ENCODE measurements around the gene NDUFB5. TPM values are rescaled to one million over a fixed set of nuclear protein-coding genes. Genes with fewer than 3 reads are reported as not detected.

The NDUFB5 gene
- total and polyA plus RNA-seq, 2 donors (not counting 1 experiment from before 2014, with no cell fraction given) = 16.1 to 52.9 TPM

GRCh38 chr3:179671309-179671708, 66.7 kb downstream of the NDUFB5 start:
- ChIA-PET POLR2A (no interaction called here), CTCF (no interaction called here)
- H3K27ac Mint-ChIP-seq = no peak overlapping the region
- no peaks in the 10 kb centered on the region for H3K4me1 Mint-ChIP-seq
- no peak for TF ChIP-seq EZH2 (IDR thresholded peaks at IDR 0.05; ENCODE audit: borderline replicate concordance, insufficient read depth, low read depth, low read length, poor library complexity, severe bottlenecking)
- TF ChIP-seq CTCF (IDR thresholded peaks at IDR 0.05) = no peak
- H3K27me3 Mint-ChIP-seq = no peaks in the 10 kb centered on the region
- Histone ChIP-seq H4K20me1 (ENCODE audit: control insufficient read depth, insufficient read depth, low read length, poor library complexity, severe bottlenecking) (no peaks in the 10 kb centered on the region), H3K27me3 (replicated peaks in 1 of 4; ENCODE audit: control extremely low read depth in 1 of 4, control insufficient read depth in 3 of 4, insufficient read depth in 4 of 4, low read length in 3 of 4) (no peaks in the 10 kb centered on the region), H3K4me2 (replicated peaks; ENCODE audit: low read depth, low read length, poor library complexity, severe bottlenecking) (no peak overlapping the region), H3K4me3 (ENCODE audit: control extremely low read depth in 1 of 5, extremely low read depth in 1 of 5, insufficient read depth in 1 of 5, low read depth in 2 of 5, low read length in 4 of 5) (no peak overlapping the region), H2AFZ (ENCODE audit: insufficient read depth, low read depth, low read length, poor library complexity, severe bottlenecking) (no peak overlapping the region), H3K36me3 (replicated peaks in 1 of 2; ENCODE audit: control extremely low read depth in 1 of 2, control insufficient read depth in 1 of 2, extremely low read depth in 1 of 2, insufficient read depth in 2 of 2, low read length in 1 of 2) (no peaks in the 10 kb centered on the region), H3K4me1 (ENCODE audit: control insufficient read depth in 2 of 2, insufficient read depth in 2 of 2, low read length in 2 of 2) (no peaks in the 10 kb centered on the region), H3K27ac (ENCODE audit: low read length in 2 of 2) (no peak overlapping the region), H3K9ac (ENCODE audit: low read length) (no peak overlapping the region), H3K79me2 (ENCODE audit: control insufficient read depth, insufficient read depth, low read length) (peaks cover 42% of the 10 kb centered on the region), H3K9me3 (ENCODE audit: control extremely low read depth in 1 of 3, control insufficient read depth in 2 of 3, insufficient read depth in 1 of 3, low read length in 2 of 3) (no peaks in the 10 kb centered on the region)
- H3K9me3 Mint-ChIP-seq (ENCODE audit: insufficient read depth) = no peaks in the 10 kb centered on the region
- no peak for DNase-seq
- WGBS (ENCODE audit: insufficient coverage) = no CpG with 5 or more reads among the region's 1 CpG
- no peak overlapping the region for H3K4me3 Mint-ChIP-seq
- intact Hi-C loops (cut with micrococcal nuclease) = no loop called here
- ATAC-seq (ENCODE audit: low read depth) = no peak

GRCh38 chr3:179671747-179672242, 67.2 kb downstream of the NDUFB5 start:
- Histone ChIP-seq H2AFZ (ENCODE audit: insufficient read depth, low read depth, low read length, poor library complexity, severe bottlenecking) (no peak overlapping the region), H4K20me1 (ENCODE audit: control insufficient read depth, insufficient read depth, low read length, poor library complexity, severe bottlenecking) (no peaks in the 10 kb centered on the region), H3K9me3 (ENCODE audit: control extremely low read depth in 1 of 3, control insufficient read depth in 2 of 3, insufficient read depth in 1 of 3, low read length in 2 of 3) (no peaks in the 10 kb centered on the region), H3K79me2 (ENCODE audit: control insufficient read depth, insufficient read depth, low read length) (peaks cover 43% of the 10 kb centered on the region), H3K4me3 (ENCODE audit: control extremely low read depth in 1 of 5, extremely low read depth in 1 of 5, insufficient read depth in 1 of 5, low read depth in 2 of 5, low read length in 4 of 5) (no peak overlapping the region), H3K4me2 (replicated peaks; ENCODE audit: low read depth, low read length, poor library complexity, severe bottlenecking) (no peak overlapping the region), H3K9ac (ENCODE audit: low read length) (no peak overlapping the region), H3K27me3 (replicated peaks in 1 of 4; ENCODE audit: control extremely low read depth in 1 of 4, control insufficient read depth in 3 of 4, insufficient read depth in 4 of 4, low read length in 3 of 4) (no peaks in the 10 kb centered on the region), H3K36me3 (replicated peaks in 1 of 2; ENCODE audit: control extremely low read depth in 1 of 2, control insufficient read depth in 1 of 2, extremely low read depth in 1 of 2, insufficient read depth in 2 of 2, low read length in 1 of 2) (no peaks in the 10 kb centered on the region), H3K27ac (ENCODE audit: low read length in 2 of 2) (no peak overlapping the region), H3K4me1 (ENCODE audit: control insufficient read depth in 2 of 2, insufficient read depth in 2 of 2, low read length in 2 of 2) (no peaks in the 10 kb centered on the region)
- Mint-ChIP-seq H3K4me1 (no peaks in the 10 kb centered on the region), H3K27ac (no peak overlapping the region), H3K9me3 (ENCODE audit: insufficient read depth) (no peaks in the 10 kb centered on the region), H3K4me3 (no peak overlapping the region), H3K27me3 (no peaks in the 10 kb centered on the region)
- intact Hi-C loops (cut with micrococcal nuclease) = no loop called here
- CTCF ChIA-PET = no interaction called here
- POLR2A ChIA-PET = no interaction called here
- no peak for ATAC-seq (ENCODE audit: low read depth)
- DNase-seq = no peak
- TF ChIP-seq EZH2 (IDR thresholded peaks at IDR 0.05; ENCODE audit: borderline replicate concordance, insufficient read depth, low read depth, low read length, poor library complexity, severe bottlenecking) (no peak), CTCF (IDR thresholded peaks at IDR 0.05) (no peak)
- WGBS (ENCODE audit: insufficient coverage) = 100% methylated on average over 3 of the region's 15 CpGs
